DND-41 (cell line): ENCODE measurements around the gene C12orf56.

Experiments
- ATAC-seq: fragments of 200-7000 bp; cut with Tn5 transposase; 3 replicates; pipeline ENCODE4 v1.9.1; 2021; ENCODE audit warnings: low read depth; ENCODE audit not compliant: insufficient read depth
- DNase-seq: peaks from one replicate; pipeline ENCODE4 v3.0.0-alpha.2; 2020
- H2AFZ ChIP-seq: 2 replicates; pipeline ENCODE4 v1.6.0; 2012; ENCODE audit warnings: low read depth, low read length
- H3K27ac ChIP-seq: 2 replicates; pipeline ENCODE4 v1.5.1; 2012; ENCODE audit warnings: low read length, inconsistent platforms
- H3K27me3 ChIP-seq: fragments of 200-600 bp; sonication (generic); 2 replicates; pipeline ENCODE4 v1.6.0; 2012; ENCODE audit warnings: low read length, mild to moderate bottlenecking, inconsistent platforms; ENCODE audit not compliant: insufficient read depth, poor library complexity
- H3K36me3 ChIP-seq: 2 replicates; pipeline ENCODE4 v1.5.1; 2012; ENCODE audit warnings: low read length, inconsistent platforms; ENCODE audit not compliant: insufficient read depth
- H3K4me1 ChIP-seq: 2 replicates; pipeline ENCODE4 v1.5.1; 2012; ENCODE audit warnings: mild to moderate bottlenecking, low read length; ENCODE audit not compliant: insufficient read depth
- H3K4me2 ChIP-seq: 2 replicates; pipeline ENCODE4 v1.6.0; 2012; ENCODE audit warnings: mild to moderate bottlenecking, moderate library complexity, low read length, inconsistent platforms; ENCODE audit not compliant: insufficient read depth
- H3K4me3 ChIP-seq, 2 experiments: fragments of 200-600 bp in 1 of 2; shearing (Covaris generic) in 1 of 2; 2 replicates each; pipeline ENCODE4 v1.5.1; 2012 to 2016; ENCODE audit warnings: inconsistent platforms in 2 of 2, low read length in 2 of 2, mild to moderate bottlenecking in 2 of 2, low read depth in 1 of 2, moderate library complexity in 1 of 2
- H3K79me2 ChIP-seq: 2 replicates; pipeline ENCODE4 v1.6.0; 2012; ENCODE audit warnings: low read length, inconsistent platforms; ENCODE audit not compliant: insufficient read depth
- H3K9ac ChIP-seq: 2 replicates; pipeline ENCODE4 v1.6.0; 2012; ENCODE audit warnings: low read depth, mild to moderate bottlenecking, inconsistent platforms, low read length, moderate library complexity
- H3K9me3 ChIP-seq: 2 replicates; pipeline ENCODE4 v1.5.1; 2012; ENCODE audit warnings: low read length, moderate library complexity, mild to moderate bottlenecking, inconsistent platforms; ENCODE audit not compliant: insufficient read depth, severe bottlenecking
- H4K20me1 ChIP-seq: 2 replicates; pipeline ENCODE4 v1.6.0; 2012; ENCODE audit warnings: low read length; ENCODE audit not compliant: insufficient read depth
- CTCF ChIP-seq: IDR thresholded peaks from 2 replicates; pipeline ENCODE4 v1.5.1; 2012; ENCODE audit warnings: borderline replicate concordance, low read length, moderate library complexity, mild to moderate bottlenecking; ENCODE audit not compliant: poor library complexity, severe bottlenecking; ENCODE audit errors: extremely low read depth
- EZH2 ChIP-seq: IDR thresholded peaks from 3 replicates; pipeline ENCODE4 v1.6.1; 2012; ENCODE audit warnings: borderline replicate concordance, low read depth, mild to moderate bottlenecking, moderate library complexity, low read length, inconsistent platforms; ENCODE audit not compliant: severe bottlenecking

C12orf56 gene

GRCh38 chr12:64431791-64432190, 41.2 kb upstream of the C12orf56 start:
- TF ChIP-seq CTCF (no peak), EZH2 (no peak)
- H2AFZ ChIP-seq: no peak overlapping the region
- H3K4me2 ChIP-seq: no peak overlapping the region
- H3K27me3 ChIP-seq: no peaks in the 10 kb centered on the region
- H3K9me3 ChIP-seq: no peaks in the 10 kb centered on the region
- ATAC-seq: no peak
- DNase-seq: no peak
- no peaks in the 10 kb centered on the region for H3K4me1 ChIP-seq
- H3K9ac ChIP-seq: no peak overlapping the region
- H3K27ac ChIP-seq: no peak overlapping the region
- H3K79me2 ChIP-seq: peaks cover 9% of the 10 kb centered on the region
- H3K36me3 ChIP-seq: peaks cover 99% of the 10 kb centered on the region
- no peak overlapping the region for H3K4me3 ChIP-seq
- H4K20me1 ChIP-seq: no peaks in the 10 kb centered on the region; the same call in 1 of the 2 replicates

GRCh38 chr12:64430886-64431285, 40.3 kb upstream of the C12orf56 start:
- H3K79me2 ChIP-seq: peaks cover 9% of the 10 kb centered on the region
- no peak overlapping the region for H3K4me2 ChIP-seq
- H3K9me3 ChIP-seq: no peaks in the 10 kb centered on the region
- H4K20me1 ChIP-seq: no peaks in the 10 kb centered on the region; the same call in 1 of the 2 replicates
- no peak overlapping the region for H3K4me3 ChIP-seq
- no peak for TF ChIP-seq EZH2
- TF ChIP-seq CTCF: no peak
- DNase-seq: no peak
- H2AFZ ChIP-seq: no peak overlapping the region
- no peak overlapping the region for H3K9ac ChIP-seq
- H3K36me3 ChIP-seq: peaks cover 99% of the 10 kb centered on the region
- no peaks in the 10 kb centered on the region for H3K27me3 ChIP-seq
- ATAC-seq: no peak
- no peak overlapping the region for H3K27ac ChIP-seq
- no peaks in the 10 kb centered on the region for H3K4me1 ChIP-seq

GRCh38 chr12:64428956-64429355, 38.4 kb upstream of the C12orf56 start:
- peaks cover 9% of the 10 kb centered on the region for H3K79me2 ChIP-seq
- H3K9me3 ChIP-seq: no peaks in the 10 kb centered on the region
- H3K4me3 ChIP-seq: no peak overlapping the region
- TF ChIP-seq CTCF: no peak
- no peak for TF ChIP-seq EZH2
- H3K27me3 ChIP-seq: no peaks in the 10 kb centered on the region
- H3K27ac ChIP-seq: no peak overlapping the region
- no peak for DNase-seq
- H3K4me1 ChIP-seq: no peaks in the 10 kb centered on the region
- no peaks in the 10 kb centered on the region; the same call in 1 of the 2 replicates for H4K20me1 ChIP-seq
- no peak overlapping the region for H3K4me2 ChIP-seq
- no peak overlapping the region for H2AFZ ChIP-seq
- peaks cover 100% of the 10 kb centered on the region for H3K36me3 ChIP-seq
- H3K9ac ChIP-seq: no peak overlapping the region
- ATAC-seq: no peak

- peaks cover 6% of the 10 kb centered on the region for H3K79me2 ChIP-seq
- no peak for TF ChIP-seq EZH2
- no peak for TF ChIP-seq CTCF
- H3K4me3 ChIP-seq: no peak overlapping the region
- ATAC-seq (no peak), DNase-seq (no peak)
- no peaks in the 10 kb centered on the region for H3K27me3 ChIP-seq
- H3K27ac ChIP-seq: no peak overlapping the region
- H3K36me3 ChIP-seq: peaks cover 99% of the 10 kb centered on the region
- H3K9me3 ChIP-seq: no peaks in the 10 kb centered on the region
- H3K9ac ChIP-seq: no peak overlapping the region
- no peaks in the 10 kb centered on the region; the same call in 1 of the 2 replicates for H4K20me1 ChIP-seq
- no peak overlapping the region for H2AFZ ChIP-seq
- H3K4me2 ChIP-seq: no peak overlapping the region
- no peaks in the 10 kb centered on the region for H3K4me1 ChIP-seq
Observed at GRCh38 chr12:64427988-64428387, 37.4 kb upstream of the C12orf56 start.
